Stimulated activated naive CD4-positive, alpha-beta T cell (primary cell): Measurements from ENCODE around the gene VTI1A.
"Not testable (repeated sequence)": the region's sequence is repeated elsewhere in the genome, so short reads cannot be mapped to it uniquely, and the experiment has no call there.

Experiments
- DNase-seq, 6 experiments: peaks; one replicate each; lab custom pipeline; 2025; lab: John Stamatoyannopoulos, UW

The VTI1A gene

DNA sequence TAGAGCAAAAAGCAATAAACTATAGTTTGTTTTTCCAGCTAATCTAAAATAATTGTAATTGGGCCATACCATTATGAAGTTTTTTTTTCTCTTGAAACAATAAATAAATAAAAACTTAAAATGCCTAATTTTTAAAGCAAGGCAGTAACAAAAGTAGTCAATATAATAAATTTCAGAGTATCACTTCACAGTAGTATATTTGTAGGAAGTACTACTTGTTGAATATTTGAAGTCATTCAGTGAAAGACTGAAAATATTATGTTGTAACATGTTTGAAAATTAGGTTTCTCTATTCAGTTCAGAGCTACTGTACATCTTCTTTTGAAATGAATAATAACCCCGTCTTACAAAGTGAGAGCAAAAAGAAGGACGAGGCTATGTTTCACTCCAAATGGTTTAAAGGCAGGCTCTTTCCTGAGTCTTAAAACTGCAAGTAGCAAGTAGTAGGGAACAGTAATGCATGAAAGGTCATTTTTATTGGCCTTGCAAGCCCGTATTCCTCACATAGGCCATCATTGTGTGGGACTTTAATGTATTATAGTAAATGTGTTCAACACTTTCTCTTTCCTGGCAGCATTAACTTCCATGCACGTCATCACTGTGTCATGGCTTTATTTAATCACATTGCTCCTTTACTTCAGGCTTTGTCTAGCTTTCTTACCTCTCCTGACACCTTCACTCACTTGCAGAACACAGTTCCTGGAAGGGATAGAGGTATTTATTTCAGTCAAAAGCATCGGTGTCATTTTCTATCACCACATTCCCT, 141.4 kb downstream of the VTI1A start:
- no peak for DNase-seq

DNA sequence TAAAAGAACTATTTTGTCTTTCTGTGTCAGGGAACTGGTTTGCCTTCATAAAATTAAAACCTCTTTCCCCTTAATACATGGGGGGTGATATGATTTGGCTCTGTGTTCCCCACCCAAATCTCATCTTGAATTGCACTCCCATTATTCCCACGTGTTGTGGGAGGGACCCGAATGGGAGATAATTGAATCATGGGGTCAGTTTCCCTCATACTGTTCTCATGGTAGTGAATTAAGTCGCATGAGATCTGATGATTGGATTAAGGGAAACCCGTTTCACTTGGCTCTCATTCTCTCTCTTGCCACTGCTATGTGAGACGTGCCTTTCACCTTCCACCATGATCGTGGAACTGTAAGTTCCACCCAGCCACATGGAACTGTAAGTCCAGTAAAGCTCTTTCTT, 142.1 kb downstream of the VTI1A start:
- DNase-seq: no peak

DNA sequence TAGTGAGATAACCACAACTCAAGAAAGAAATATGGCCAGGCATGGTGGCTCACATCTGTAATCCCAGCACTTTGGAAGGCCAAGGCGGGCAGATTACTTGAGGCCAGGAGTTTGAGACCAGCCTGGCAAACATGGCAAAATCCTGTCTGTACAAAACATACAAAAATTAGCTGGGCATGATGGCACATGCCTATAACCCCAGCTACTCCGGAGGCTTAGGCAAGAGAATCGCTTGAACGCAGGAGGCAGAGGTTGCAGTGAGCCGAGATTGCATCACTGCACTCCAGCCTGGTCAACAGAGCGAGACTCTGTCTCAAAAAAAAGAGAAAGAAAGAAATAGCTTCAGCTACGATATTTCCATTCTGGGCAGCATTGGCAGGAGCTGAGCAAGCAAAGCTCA, 143.8 kb downstream of the VTI1A start:
- not testable (repeated sequence) for DNase-seq

DNA sequence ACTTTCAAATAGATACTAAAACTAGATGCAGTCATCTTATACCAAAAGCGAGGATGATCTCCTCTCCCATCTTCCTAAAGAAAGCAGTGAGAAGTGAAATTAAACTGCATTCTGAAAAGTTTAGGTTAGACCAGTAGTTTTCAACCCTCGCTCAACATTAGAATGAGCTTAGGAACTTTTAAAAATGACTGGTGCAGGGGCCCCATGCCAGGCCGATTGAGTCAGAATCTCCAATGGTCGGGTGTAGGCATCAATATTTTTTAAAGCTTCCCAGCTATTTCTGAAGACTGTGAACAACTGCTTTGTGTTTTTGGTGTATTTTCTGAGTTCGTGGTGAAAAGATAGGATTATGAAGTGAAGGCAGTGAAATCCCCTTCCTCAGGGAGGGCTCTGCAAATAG, 146.0 kb downstream of the VTI1A start:
- no peak for DNase-seq

DNA sequence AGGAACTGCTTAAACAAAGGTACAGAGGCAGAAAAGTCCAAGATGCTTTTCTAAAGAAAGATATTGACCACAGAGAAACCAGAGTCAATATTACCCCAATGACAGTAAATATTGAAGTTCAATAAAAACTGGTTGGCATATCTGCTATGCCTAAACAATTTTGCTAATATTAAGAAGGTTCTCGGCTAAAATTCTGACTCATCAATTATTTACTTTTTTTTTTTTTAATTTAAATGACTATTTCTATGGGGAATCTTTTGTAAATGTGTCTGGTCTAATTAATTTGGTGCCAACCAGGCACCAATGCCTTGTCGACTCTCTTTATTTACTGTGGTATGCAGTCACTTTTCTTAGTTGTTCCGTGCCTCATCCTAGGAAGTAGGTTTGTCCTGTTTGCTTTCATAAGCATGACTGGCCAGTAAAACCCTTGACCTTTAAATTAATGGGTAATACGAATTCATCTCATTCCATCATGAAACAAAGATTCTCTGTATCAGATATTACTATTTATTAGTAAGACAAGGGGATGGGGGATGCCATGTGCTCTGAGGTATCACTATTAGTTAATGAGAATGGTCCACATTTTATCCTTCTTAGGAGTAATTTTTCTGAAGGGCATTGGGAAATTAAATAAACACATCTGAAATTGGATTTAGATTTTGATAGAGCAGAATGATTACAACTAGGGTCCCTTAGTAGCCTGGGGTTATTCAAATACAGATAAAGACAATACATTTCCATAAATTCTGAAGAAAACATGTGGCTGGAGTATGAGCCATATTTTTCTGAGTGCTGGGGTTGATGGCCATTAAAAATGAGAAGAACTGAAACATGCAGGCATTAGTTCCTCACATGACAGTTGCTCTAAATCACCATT, 154.4 kb downstream of the VTI1A start:
- no peak for DNase-seq

DNA sequence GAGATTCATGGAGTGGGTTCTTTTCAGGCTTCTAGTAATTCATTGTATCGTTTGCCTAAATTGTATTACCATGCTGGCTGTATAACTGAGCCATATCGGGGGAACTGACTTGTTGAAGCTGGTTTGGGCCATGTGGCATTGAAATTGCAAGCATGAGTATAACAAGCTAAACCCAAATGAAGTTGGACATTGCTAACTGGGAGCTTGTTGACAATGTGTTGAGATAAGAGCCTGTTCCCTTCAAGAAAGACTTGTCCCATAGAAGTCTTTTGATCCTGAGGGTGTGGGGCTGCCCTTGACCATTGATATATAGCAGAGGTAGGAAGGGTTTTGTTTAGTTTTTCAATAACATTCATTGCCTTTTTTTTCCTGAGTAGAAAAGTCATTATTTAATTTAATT, 156.0 kb downstream of the VTI1A start:
- no peak for DNase-seq

DNA sequence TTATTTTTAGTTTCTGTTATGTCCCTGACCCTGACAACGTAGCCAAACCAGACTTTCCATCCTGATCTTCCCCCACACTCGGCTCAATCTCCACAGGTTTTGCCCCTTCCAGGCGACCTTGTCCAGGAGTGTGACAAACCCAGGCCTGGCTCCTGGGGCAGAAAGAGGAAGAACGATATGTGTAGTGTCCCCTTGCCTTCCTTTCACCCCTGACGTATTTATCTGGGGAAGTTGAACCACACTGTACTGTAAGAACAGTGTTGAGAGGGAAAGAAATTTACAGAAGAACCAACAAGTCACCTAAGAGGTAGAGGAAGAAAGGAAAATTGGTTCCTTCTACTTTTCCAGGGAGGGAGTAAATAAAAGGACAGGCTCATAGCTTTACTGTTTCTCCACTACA, 158.0 kb downstream of the VTI1A start:
- no peak for DNase-seq

DNA sequence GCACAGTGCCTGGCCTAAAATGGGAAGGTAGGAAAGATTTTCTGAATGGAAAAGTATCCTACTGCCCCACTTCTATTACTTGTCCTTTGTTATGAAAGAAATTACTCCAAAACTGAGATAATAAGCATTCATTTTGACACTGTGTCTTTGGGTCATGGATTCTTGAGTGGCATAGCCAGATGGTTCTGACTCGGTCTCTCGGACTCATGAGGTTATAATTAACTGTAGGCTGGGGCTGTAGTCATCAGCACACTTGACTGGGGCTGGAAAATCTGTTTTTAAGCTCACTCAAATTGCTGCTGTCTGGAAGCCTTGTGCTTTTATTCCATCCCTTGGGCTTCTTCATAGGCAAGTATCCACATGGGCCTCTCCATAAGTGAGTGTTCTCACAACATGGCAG, 160.5 kb downstream of the VTI1A start:
- no peak for DNase-seq

DNA sequence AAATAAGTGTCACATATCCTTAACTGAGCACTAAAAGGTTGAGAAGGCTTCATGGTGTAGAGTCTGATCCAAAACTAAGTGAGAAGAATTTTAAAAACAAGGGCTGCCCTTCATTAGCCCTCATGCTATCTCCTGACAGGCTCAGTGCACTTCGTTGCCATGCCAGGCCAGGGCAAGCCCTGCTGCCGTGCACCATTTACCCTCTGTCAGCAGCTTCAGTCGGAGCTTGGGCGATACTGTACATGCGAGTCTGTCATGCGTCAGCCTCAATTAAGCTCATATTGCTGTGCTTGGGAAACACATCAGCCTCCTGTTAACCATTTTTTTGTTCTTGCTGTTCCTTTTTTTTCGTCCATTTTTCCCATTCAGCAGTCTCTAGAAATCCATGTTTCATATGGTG, 166.6 kb downstream of the VTI1A start:
- no peak for DNase-seq

DNA sequence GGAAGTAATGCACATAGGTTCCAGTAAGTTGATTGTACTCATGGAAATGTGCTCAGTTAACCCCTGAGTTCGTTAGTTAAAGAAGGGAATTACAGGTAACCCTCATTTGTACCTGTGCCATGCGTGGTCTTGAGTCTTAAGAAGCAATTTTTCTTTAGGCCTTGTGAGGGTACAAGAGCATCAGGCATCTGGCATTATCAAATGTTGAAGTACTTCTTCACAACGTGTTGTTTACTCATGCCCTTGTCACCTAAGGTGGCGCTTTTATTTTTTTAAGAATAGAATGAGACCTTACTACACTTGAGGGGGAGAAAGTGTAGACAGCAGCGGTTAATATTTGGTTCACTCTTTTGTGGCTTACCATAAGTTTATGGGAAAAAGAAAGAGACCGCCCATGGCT, 167.1 kb downstream of the VTI1A start:
- DNase-seq: no peak

DNA sequence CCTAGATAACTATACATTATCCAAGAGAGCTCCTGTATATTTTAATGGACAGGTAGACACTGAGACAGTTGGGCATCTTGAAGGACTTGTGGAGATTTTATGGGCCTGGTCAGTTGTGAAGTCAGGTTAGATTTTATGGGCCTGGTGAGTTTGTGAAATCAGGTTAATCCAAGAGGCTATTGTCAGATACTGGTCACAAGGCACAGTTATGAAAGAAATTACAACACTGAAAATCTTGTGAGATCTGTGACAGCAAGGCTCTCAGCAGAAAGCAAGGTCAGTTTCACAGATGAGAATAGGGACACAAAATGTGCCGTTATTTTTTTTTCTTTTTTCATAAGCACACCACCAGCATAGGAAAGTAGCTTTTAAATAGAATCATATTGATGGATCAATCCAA, 167.6 kb downstream of the VTI1A start:
- no peak for DNase-seq

DNA sequence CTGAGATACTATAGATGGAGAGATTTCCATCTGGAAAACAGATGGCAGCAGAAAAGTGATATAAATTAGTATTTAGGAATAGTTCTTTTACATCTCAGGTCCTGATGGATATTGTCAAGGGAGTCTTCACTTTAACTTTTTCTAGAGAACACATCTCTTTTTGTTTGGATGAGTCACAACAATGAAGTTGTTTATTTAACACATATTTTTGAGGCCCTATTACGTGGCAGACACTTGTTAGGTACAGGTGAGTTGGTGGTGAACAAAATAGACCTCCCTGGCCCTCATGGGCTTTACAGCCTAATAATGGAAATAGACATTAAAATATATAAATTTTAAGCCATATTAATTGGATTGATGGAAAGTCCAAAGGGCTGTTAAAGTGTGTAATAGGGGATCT, 168.3 kb downstream of the VTI1A start:
- no peak for DNase-seq

DNA sequence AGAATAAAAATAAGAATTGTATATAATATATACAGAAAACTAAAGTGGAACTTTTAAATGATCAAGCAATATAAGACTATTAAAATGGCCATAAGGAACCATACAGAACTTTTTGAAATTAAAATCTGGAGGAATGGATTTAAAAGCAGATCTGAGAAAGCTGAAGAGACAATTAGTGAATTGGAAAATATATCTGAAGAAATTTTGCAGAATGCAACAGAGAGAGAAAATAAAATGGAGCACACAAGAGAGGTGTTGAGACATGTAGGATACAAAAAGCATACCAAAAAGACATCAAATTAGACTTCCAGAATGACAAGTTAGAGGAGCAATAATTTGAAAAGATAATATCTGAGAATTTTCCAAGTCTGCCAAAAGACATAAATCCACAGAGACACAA, 169.6 kb downstream of the VTI1A start:
- no peak for DNase-seq

DNA sequence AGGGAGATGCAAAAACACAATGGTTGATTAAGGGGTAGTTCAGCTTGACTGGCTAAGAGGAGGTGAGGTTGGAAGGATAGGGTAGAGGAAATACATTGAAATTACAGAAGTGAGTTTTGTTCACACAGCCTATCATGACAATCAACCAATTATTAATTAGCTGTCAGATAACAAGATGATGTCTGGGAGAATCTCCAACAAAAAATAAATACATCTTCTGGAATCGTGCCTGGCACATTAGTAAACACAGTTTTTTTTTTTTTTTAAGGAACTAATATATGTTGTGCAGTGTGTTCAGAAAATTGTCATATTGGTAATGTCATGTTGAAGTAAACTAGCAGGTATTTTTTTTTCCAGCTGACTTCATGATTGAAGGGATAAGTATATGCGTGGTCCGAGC, 171.8 kb downstream of the VTI1A start:
- DNase-seq: no peak

DNA sequence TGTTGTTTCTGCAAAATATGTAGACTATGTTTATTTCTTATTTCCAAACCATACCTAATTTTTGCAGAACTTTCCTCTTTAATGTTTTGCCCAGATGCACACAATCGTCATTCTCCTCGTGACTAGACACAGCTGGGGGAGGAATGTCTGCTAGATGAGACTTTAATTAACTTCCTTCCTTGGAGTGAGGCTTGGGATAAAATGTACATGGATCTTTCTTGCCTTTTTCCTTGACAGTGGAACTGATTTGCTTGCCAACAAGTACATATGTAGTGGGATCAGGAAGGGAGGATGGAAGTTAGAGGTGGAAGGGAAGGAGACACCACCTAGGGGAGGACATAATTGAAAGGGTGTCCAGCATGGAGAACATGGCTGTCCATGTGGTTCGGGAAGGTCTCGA, 172.5 kb downstream of the VTI1A start:
- DNase-seq: no peak

DNA sequence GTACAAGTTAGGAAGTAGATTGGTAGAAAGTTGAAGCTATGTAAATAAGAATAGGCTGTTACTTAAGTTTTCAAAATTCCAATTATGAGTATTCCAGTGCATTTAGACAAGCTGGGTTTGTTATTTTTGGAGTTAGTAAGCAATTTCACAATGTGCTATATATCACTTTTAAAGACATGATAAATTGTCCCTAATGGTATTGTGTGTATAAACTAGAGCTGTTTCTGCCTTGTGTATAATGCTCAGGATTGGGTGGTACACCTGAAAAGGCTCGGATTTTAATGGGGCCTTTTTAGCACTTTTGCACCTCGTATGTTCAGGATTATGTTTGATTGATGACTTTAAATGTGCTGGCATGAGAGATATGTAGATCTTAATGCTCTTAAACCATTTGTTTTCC, 175.8 kb downstream of the VTI1A start:
- DNase-seq: no peak

DNA sequence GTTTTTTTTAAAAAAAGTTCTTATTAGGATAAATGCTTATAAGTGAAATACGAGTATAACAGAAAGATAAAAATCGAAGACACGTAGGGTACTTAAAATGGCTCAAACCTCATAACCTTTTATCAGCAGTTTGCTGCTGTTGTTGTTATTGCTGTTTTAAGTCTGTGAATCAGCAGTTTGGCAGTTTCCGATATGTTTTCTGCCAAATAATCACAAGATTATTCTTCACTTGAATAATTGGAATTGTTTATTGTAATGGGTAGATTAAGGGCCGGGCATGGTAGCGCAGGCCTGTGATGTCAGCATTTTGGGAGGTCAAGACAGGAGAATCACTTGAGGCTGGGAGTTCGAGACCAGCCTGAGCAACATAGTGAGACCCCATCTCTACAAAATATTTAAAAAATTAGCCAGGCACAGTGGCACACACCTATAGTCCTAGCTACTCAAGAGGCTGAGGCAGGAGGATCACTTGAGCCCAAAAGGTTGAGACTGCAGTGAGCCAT, 177.6 kb downstream of the VTI1A start:
- no peak for DNase-seq

DNA sequence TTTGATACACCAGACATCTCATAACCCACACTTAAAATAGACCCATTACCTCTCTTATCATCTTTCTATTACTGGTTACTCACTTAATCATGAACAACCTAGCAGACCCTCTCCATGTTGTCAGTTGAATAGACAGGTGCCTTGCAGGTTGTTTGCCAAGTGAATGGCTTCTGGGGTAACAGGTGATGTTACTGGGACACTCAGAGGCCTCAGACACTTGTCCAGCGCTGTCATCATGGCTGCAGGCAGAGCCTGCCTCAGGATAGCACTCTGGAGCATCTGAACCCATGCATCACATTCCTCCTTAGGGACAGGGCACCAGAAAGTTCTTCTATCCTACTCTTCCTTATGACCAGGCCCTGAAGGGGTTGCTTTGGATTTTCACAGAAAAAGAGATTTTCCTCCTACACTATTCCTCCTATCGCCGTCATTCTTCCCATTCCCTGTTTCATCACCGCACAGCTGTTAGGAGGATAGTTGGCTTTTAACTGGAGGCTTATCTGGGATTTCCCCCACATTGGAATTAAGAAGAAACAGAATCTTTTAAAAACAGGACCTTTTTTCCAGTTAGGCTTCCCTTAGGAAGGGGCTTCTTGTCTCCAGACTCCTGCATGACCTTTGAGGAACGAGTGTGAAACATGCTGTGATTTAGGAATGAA, 182.1 kb downstream of the VTI1A start:
- DNase-seq: no peak

DNA sequence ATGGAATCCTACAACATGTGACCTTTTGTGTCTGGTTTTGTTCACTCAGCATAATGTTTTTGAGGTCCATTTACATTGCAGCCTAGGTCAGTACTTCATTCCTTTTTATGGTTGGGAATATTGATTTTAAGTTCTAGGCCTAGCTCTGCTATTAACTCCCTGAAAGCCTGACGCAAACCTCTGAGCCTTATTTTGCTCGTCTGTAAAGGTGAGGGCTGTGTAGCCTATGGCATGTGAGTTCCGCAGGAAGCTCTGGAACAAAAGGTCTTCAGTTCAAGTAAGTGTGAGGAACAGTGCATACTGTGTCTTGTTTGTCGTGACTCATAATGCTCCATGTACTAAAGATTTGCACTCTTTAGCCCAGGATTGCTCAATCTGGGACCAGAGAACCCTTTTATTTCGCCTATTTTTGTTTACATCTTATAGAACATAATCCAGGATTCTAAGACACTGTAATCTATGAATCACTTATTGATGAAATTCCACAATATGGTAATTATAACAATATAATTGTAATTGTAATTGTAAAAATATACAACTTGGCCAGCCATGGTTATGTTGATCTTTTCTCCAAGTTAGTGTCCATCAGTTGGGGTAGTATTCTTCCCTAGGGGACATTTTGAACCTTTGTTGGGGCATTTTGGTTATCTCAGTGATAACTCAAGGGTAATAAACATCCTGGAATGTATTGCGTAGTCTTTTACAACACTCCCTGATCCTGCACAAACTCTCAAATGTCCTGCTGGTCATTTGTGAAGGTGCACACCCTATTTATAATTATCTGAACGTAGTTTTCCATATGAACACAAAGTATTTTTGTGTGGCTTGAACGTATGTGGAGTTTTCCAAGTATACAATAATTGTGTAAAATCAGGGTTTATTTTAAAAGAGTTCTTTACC, 184.7 kb downstream of the VTI1A start:
- DNase-seq: no peak

DNA sequence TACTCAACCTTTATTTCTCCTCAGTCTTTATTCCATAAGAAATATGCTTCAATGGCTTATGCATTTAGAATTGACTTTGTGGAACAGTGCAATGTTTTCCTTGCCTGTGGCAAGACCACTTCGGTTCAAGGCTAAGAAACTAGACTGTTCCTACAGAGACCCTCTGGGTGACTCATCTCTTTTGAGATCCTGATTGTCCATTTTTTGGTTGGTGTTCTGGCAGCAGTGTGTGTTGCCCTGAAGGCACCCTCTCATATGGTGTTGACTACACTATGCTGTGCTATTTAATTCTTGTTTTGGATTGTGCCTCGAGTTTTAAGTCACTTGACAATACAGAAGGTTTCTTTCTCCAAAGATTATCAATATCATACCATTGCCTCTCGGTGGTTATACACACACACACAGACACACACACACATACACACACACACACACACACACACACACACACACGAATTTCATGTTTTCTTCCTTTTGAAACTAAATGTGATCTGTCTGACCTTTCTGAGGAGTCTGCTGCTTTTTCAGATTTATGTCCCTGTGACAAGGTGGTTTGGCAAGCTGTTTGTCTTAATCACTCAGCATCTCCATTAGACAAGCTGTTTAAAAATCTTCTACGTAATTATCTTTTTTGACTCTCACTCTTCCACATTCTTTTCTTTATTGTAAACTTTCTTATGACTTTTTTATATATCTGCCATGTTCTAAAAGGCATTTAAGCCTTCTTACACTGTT, 187.2 kb downstream of the VTI1A start:
- DNase-seq: no peak

DNA sequence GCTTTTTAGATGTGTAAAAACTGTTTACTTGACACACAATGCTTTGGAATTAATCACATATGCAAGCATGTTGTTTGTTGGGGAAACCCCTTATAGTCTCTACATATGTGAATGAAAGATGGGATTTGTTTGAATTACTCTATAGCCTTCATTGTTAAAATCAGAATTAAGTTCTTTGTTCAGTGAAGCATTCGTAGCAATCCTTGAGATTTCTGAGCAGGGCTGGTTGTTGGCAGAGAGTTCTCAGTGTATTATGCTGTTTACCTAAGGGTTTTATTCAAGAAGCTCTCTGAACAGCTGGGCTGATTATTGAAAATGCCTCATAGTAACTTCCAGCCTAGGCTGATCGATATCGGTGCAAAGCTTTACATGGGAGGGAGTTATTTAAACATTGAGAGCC, 190.9 kb downstream of the VTI1A start:
- DNase-seq: no peak
